Fibroblast of peridontal ligament (primary cell): ENCODE measurements around the gene SERTAD2.

ENCODE experiments used
- DNase-seq: peaks from one replicate; pipeline ENCODE4 v3.0.0-alpha.2; 2010; ENCODE audit errors: extremely low read depth

The SERTAD2 gene

DNA sequence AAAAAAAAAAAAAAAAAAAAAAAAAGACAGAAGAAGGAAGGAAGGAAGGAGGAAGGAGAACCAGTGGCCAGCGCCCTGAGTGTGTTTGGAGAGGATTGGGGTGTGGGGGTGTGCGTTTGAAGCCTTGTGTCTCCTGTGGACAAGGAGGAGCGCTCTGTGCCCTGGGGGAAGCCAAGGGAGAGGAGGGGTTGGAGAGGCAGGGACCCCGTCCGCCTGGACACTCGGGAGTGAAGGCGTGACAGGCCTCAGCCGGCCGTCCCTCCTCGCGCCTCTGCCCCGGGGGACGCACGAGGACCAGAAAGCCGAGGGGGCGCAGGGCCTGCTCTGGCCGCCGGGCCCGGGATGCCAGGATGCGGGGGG is 44.9 kb downstream of the SERTAD2 start:
- DNase-seq, result no peak

DNA sequence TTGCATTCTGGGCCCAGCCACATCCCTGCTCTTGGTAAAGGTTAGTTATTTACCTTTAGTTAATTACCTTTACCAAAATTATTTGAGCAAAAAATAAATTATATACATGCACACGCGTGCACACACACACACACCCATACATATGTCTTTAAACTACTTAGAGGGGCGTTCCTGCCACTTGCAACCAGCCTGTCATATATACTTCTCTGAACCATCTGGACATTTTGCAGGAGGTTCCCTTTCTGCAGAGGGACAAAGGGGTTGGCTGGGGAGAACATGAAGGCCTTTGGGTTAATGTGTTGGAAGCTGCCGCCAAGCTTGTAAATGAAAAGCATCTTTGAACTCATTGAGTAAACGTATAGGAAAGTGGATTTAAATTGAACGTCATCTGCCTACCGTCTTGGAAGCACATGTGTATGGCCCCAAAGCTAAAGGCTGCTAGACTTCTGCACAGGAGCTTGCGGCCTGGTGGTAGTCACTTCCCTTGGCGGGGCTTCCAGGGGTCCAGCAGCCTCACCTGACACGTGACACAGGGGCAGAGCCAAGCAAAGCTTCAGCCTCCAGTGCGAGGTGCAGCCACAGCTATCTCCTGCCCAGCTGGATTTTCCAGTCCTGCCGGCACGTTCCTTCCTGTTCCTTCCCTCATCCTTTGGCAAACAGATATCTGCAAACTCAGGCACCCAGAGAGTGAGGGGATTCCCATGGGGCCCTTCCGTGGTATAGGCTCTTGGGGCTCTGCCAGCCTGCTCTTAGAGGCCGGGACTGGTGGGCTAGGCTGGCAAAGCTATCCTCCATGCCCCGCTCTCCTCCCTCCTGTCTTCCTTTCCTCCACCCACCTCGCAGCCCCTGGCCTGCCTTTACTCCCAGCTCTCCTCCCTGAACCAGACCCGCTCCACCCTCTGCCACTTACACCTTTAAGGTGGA is 46.1 kb downstream of the SERTAD2 start:
- no peak for DNase-seq

DNA sequence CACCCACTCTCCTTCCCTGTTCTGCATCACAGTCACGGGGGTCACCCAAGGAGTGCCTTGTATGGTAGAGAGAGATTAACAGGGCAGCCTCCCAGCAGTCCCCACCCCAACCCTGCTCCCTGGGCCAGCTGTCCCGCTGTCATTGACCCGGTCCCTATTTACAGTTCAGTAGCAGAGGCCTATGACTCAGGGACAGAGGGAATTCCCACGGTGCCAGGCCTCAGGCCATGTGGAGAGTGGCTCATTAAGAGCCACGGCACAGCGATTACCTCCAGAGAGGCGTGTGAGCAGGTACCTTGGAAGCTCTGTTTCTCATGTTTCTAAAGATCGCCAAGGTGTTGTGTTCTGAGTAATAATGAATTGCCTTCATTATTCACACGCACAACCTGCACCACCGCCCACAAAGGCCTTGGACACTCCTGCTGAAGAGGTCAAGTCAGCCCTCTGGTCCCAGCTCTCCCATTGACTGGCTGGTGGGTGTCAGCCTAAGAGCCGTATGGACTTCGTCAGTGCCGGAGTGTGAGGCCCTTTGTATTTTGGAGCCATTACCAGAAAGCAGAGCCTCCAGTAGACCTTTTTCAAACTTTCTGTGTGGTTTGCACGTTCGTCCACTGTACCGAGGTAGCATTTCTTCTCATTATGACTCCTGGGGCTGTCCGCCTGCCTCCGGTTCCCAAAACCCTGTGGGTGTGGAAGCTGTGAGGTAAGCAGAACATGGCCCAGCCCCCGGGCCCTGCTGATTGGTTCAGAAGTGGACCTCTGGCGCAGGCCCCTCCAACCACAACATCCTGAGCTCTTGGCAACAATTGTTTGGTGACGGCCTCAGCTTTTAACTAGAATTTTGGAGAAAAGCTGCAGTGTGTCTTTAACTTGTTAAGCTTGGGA is 47.0 kb downstream of the SERTAD2 start:
- DNase-seq, result peak; percentile 63

DNA sequence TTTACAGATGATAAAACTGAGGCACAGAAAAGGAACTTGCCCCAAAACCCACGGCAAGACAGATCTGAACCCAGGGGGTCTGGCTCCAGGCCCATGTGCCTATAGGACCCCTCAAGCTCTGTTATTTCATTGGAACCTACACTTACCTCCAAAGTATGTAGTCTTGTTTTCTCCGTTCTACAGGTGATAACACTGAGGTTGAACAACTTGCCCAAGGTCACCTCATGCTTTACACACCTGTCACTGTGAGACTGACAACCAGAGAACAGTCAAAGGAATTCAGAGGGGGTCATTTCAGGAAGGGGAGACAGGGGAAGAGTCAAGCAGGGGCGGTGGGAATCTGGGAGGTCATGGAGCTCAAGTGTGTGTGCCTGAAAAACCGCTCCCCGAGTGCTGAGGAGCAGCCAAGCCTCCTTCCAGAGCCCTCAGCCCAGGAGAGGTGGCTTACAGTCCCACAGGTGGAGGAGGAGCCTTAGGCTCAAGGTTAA is 47.7 kb downstream of the SERTAD2 start:
- no peak for DNase-seq

DNA sequence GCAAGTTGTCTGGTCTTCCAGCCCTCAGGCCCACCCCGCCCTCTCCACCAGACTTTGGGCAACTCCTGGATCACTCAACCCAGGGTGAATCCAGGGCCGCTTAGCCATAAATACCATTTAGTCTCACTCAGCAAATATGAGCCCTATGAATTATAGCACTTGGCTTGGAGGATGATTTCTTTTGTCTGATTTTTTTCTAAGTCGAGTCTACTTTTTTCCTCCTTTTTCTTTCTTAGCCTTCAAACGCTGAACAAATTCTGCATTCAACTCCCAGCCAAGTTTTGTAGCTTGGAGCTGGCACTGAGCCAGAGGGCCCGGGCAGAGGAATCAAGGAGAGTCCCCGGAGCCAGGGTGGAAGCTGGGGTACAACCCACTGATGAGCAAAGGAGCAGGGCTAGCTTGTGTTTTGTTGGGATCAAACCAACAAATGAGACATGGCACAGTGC is 48.7 kb downstream of the SERTAD2 start:
- DNase-seq, result peak; percentile 43

DNA sequence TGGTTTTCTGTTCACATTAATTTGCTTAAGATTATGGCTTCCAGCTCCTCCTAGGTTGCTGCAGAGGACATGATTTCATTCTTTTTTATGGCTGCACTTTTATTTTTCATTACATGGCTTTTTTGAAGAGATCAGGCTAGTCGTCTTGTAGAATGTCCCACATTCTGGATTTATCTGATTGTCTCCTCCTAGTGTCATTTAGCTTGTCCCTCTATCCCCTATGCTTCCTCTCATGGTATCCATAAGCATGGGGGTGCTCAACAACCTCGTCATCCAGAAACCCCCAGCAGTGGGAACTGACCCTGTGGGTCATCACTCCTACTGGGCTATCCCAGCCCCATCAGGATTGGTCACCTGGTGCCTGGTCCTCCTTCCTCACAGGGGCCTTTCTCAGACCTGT is 49.6 kb downstream of the SERTAD2 start:
- DNase-seq, result no peak

DNA sequence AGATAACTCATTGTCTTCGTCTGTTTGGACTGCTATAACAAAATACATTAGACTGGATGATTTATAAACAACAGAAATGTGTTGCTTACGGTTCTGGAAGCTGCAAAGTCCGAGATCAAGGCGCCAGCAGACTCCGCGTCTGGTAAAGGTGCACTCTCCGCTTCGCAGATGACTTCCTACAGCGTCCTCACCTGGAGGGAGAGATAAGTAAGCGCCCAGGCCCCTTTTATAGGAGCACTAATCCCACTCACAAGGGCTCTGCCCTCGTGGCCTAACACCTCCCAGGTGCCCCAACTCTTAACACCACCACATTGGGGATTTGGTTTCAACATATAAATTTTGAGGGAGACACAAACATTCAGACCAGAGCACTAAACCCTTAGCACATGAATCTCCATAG is 51.3 kb downstream of the SERTAD2 start:
- no peak for DNase-seq

DNA sequence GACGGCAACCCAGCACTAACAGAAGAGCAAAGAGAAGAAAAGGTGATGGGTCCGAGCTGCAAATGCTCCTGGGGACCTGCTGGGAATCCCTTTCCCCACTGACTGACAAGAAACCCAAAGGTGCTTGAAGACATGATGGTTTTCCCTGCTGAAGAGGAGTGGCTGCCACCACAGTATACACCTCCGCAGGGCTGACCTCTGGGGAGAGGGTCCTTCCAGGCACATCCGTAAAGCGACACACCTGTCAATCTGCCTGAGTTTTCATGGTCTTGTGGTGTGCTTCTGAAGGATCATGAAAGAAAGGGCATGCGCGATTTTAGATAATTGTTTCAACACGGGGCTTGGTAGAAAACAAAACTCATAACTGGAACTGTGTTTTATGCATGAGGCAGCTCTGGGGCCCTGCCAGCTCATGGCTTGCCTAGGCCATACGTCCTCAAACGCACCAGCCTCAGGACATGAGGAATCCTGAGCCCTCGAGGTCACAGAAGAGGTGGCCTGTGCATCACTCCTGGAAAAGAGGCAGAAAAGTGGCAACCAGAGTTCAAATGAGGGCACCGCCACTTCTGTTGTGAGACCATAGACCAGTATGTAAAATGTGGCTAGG is 51.8 kb downstream of the SERTAD2 start:
- no peak for DNase-seq

DNA sequence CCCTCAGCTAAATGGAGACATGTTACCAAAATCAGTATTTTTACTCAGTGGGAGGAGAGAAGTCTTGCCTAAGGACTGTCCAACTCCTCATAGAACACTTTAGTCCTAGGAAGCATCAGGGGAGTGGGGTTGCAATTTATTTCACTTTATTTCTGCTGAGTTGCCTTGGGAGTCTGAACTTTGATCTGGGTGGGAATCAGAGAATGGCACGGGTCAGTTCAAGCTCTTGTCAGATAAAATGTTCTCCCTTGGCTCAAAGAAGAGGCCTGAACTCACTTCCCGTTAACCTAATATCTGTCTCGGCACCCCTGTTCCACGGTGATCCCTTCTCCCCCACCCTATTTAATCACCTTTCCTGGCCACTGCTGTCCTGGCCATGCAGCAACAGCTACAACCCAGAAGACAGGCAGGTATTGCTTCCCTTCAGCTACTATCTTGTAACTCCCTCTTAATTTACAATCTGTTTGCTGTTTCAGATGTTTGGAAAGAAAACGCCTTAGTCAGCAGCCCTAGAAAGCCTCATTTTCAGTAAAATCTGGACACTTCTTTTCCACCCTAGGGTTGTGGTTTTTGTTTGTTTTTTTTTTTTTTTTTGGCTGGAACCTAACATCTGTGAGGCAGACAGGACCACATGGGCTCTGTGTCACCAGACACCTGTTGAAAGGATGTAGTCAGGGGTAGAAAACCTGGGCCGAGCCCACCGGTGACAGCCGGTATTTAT is 52.5 kb downstream of the SERTAD2 start:
- DNase-seq, result peak; percentile 27

DNA sequence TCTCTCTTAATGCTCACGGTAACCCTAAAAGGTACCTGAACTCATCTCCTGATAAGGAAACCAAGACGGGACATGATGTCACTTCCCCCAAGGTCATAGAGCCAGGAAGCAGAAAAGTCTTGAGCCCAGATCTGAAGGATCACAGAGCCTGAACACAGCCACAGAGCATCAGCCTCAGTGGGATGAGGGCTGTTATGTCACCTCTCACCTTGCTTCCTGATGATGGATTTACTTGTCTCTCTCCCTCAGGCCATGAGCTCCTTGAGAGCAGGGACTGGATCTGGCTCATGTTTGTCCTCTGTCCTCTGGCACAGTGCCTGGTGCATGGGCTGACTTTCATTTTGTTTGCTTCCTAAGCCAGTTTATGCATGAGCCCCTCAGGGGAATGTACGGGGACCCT is 54.2 kb downstream of the SERTAD2 start:
- no peak for DNase-seq

DNA sequence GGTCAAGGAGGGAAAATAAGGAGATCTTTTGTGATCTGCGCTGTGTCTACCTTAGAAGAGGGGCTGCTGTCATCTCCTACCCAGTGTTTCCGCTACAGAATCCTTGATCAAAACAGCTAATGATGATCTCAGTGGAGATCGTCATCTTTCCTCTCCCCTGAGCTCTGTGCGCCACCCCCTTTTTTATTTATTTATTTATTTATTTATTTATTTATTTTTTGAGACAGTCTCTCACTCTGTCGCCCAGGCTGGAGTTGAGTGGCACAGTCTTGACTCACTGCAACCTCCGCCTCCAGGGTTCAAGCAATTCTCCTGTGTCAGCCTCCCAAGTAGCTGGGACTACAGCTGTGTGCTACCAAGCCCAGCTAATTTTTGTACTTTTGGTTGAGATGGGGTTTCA is 55.5 kb downstream of the SERTAD2 start:
- DNase-seq, result no peak

DNA sequence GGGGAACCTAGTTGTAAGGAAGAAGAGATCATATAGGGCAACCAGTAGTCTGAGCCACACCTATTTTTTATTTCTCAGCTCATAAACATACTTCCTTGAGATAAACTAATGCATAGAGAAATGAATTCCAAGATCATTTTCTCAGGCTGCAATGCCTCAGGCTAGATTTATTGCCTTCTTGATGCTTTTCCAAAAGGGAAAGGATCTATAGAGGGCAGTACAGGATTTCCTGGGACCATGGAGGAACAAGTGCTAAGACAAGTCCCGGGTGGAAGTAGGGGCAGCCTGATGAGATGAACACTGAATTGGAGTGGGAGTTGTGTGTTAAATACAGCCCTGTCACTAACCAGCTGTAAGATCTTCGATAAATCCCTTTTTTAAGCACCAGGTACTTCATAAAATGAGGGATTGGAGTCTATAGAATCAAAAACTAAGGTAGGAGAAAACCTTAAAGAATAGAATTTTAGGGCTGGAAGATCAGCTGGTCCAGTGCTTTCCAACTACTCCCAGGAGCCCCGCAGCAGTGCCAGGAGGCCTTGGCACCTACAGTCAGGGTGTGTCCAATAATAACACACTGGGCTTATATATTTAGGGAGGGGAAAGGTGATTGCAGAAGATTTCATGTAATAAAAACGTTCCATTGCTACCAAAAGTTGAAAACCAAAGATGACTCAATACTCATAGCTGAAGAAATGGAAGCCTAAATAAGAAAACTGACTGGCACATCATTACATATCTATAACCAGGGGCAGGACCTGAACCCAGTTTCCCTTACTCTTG is 58.1 kb downstream of the SERTAD2 start:
- peak; percentile 65 for DNase-seq

DNA sequence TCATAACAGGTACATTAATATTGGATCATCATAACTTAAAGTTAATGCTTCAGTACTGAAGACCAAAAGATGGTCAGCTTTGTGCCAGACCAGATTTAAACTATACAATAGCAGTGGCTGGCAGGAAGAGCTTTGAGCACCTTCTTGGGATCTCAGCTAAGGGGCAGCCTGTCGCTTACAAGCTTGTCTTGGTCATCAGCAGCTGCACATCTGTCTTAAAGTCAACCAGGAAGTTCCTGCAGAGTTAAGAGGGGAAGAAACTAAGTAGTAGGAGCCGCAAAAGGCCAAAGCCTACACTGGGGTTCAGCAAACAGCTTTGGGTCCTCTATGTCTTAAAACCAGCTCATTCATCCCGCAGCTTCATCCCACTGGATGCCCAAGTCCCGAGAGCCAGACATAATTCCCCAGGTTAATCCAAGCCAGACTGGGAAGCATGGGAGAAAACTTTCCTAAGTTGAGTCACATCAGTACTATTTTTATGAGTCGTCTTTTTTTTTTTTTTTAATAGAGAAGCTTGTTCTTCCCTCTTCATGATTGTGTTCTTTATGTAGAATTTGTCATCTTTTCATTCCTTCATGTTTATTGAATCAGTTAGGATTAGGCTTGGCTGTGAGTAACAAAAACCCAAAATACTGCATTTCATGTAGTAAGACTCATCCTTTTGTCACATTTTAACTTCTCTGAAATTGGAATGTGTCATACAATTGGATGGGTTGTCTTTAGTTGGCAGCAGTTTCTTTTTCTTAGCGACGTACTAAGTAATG is 59.3 kb downstream of the SERTAD2 start:
- peak; percentile 33 for DNase-seq

DNA sequence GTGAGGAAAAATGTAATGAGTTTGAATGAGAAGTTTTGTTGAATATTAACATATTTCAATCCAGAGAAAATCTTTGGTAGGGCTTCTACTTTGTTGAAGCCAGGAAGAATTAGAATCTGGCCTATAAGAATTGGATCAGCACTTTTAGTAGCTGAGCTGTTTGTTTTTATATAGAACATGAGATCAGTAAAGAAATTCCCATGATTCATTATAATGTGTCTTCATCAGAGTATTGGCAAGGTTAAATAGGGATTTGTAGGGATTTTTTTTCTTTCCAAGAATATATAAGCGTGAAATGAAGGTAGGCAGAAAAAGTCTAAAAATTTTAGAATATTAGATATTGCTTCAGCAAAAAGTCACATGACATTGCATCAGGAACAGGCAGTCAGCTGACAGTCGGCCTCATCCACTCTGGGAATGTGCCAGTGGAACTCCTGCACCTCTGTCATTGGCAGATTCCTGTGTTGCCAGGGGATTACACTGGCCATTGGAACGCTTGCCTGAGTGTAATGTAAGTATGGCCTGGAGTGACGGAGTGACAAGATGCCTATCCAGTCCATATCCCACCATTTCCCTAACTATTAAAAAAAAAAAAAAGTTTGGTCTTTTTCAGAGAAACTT is 60.6 kb downstream of the SERTAD2 start:
- DNase-seq, result peak; percentile 46

DNA sequence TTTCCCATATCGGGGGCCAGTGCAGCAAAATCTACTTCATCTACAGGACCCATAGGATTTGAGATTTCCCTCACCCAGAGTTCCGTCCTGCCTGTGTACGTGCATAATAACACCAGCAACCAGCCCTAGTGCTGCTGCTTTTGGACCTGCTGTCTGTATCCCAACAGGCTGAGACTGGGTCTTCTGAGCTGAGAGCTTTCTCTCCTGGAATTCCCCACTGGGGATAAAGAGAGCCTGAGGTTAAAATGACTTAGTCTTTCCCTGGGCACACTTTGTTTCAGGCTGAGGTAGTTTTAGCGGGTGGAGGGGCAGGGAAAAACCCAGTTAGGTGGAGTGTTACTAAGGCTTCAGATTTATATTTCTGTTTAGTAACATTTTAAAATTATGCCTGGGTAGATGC is 62.5 kb downstream of the SERTAD2 start:
- DNase-seq, result no peak

DNA sequence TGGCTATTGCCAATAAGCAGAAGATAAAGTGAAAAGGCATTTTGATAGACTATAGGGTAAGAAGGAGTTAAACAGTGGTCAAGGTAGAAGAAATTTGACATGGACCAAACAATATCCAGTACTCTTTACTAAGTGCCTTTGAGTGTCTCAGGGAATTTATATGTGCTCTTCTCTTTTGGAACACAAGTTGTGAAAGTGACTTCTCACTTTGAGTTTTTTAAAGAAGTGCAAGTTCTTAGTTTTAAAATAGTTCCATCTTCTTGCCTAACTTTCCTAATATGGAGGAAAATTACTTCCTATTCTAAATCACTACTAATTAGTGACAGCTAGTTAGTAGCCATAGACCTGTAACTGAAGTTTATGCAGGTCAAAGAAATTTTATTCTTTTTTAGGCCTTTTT is 66.2 kb downstream of the SERTAD2 start:
- no peak for DNase-seq

DNA sequence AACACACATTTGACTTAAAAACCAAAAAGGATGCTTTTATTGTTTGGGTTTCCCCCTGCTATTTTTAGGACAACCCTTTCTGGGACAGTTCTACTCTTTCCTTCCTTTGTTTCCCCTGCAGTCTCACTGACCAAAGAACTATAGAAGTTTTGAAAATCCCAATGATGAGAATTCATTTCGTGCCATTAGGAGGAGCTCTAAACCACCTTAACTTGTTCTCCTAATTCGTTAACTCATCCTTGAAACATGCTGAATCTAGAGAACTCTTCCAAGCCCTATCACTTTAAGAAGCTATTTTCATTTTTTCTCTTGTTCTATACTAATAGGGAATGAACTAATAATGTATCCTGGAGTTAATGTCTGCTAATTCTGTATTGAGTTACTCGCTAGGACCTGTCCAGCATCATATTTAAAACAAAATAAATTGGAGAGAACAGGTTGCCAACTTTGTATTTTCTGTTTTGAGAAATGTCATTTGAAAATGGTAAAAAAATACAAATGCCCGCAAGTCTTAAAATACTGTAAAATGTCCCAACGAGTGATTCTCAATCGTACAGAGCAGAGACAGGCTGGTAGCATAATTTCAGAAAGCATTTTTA is 66.7 kb downstream of the SERTAD2 start:
- DNase-seq, result peak; percentile 82

DNA sequence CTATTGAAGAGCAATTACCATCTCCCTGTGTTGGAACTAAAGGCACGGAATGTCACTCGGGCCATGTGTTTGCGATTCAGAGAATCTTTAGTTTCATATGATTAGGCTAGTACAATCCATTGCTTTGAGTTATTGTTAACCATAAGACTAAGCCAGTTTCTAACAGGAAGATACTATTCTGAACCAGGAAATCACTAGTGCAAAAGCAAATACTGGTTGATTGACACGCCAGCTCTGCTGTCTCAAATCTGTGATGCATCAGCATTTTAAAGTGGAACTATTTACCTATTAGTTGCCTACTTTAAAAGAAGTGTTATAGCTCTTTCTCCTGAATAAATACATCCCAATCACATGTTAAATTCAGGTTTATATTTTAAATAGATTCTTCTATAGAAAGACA is 67.7 kb downstream of the SERTAD2 start:
- DNase-seq, result no peak

DNA sequence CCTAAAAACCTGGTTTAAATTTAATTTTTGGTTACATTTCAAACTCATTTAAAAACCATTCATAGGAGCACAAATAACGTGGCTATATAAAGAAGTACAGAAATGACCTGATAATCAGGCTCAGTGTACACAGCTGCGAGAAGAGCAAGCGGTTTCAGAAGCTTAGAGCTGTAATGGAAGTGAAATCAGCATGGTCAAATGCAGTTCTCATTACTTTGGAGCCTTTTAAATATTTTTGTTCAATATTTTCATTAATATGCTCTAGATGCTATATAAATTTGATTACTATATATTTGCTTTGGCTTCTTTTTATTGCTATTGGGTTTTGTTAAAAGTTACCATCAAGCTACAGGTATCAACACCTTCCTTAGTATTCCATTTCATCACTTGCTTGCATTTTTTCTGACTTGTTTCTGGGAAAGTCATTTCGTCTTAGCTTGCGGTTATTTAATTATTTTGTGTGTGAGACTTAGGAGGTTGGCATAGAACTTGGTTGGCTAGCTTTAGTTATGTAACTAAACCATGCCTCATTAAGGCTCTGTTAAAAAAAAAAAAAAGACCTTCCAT is 70.9 kb downstream of the SERTAD2 start:
- DNase-seq, result no peak
